Tibial artery (tissue), 4 donors: Measurements from ENCODE around the gene RNU2-63P.
"Not testable (repeated sequence)": the region's sequence is repeated elsewhere in the genome, so short reads cannot be mapped to it uniquely, and the experiment has no call there.

ENCODE experiments used
- DNase-seq, 2 donors: peaks; one replicate each; pipeline ENCODE4 v3.0.0-alpha.2; 2019
- H3K27ac ChIP-seq, 2 donors: fragments of 200-600 bp; sonication (generic) in 1 of 2; 1 replicate in 1 of 2; 2 replicates in 1 of 2; pipeline ENCODE4 v1.5.1; 2018 to 2019; ENCODE audit warnings: mild to moderate bottlenecking in 1 of 2
- H3K27me3 ChIP-seq, 2 donors: fragments of 200-600 bp; sonication (generic) in 1 of 2; one replicate each; pipeline versions ENCODE4 v1.5.1 to v1.6.0; 2016 to 2019
- H3K36me3 ChIP-seq, 3 donors: fragments of 200-600 bp; sonication (generic) in 2 of 3; one replicate each; pipeline ENCODE4 v1.5.1; 2016 to 2019; ENCODE audit warnings: mild to moderate bottlenecking in 2 of 3
- H3K4me1 ChIP-seq, 4 donors: fragments of 200-600 bp; sonication (generic) in 2 of 4; 1 replicate in 3 of 4; 2 replicates in 1 of 4; pipeline ENCODE4 v1.5.1; 2016 to 2019
- H3K4me3 ChIP-seq, 2 donors: fragments of 200-600 bp; sonication (generic) in 1 of 2; 1 replicate in 1 of 2; 2 replicates in 1 of 2; pipeline ENCODE4 v1.5.1; 2018 to 2019; ENCODE audit warnings: mild to moderate bottlenecking in 2 of 2
- H3K9me3 ChIP-seq, 3 donors: fragments of 200-600 bp; sonication (generic) in 1 of 3; one replicate each; pipeline ENCODE4 v1.5.1; 2016 to 2019
- intact Hi-C: fragments of 100-400 bp; cut with DNase I; formaldehyde crosslinking; loops from one replicate; pipeline ENCODE4 v1.15.0; 2023; ENCODE audit warnings: low total_unique reads

Gene RNU2-63P

GRCh38 chr2:87972385-87972784 lies 44.0 kb downstream of the RNU2-63P start:
- H3K27me3 ChIP-seq, intact Hi-C loops, H3K4me3 ChIP-seq, H3K4me1 ChIP-seq, H3K9me3 ChIP-seq, H3K27ac ChIP-seq, DNase-seq, H3K36me3 ChIP-seq: not testable (repeated sequence)
